ENCODE data around the gene RASGRF1.

Gene RASGRF1

GRCh38 chr15:78979456-78980320 is 110.9 kb downstream of the RASGRF1 start:
- Histone ChIP-seq H3K4me1 (ENCODE audit: low read length) (peaks cover 56% of the 10 kb centered on the region), H3K79me2 (ENCODE audit: low read length) (peaks cover 14% of the 10 kb centered on the region; the same call in 1 of the 2 replicates), H3K9me3 (ENCODE audit: insufficient read depth, low read length) (no peaks in the 10 kb centered on the region), H3K9ac (ENCODE audit: low read length) (peak overlapping the region; percentile 88), H3K4me3 (ENCODE audit: low read length) (peak overlapping the region; percentile 68), H3K27ac (ENCODE audit: low read length) (peak overlapping the region; percentile 95), H3K4me2 (ENCODE audit: low read length) (peak overlapping the region; percentile 92), H4K20me1 (ENCODE audit: insufficient read depth, low read length) (no peaks in the 10 kb centered on the region), H2AFZ (ENCODE audit: low read depth, low read length) (0 out of 2 replicates have a peak overlapping the region, but pooled peaks have one; percentile 8), H3K27me3 (ENCODE audit: low read depth, low read length) (no peaks in the 10 kb centered on the region), H3K36me3 (replicated peaks; ENCODE audit: low read depth, low read length) (peaks cover 30% of the 10 kb centered on the region)
- TF ChIP-seq CTCF (IDR thresholded peaks at IDR 0.05; ENCODE audit: low read depth, low read length) (peak; percentile 89), EZH2phosphoT487 (IDR thresholded peaks at IDR 0.05; ENCODE audit: low read depth) (no peak)

GRCh38 chr15:78978601-78979179 is 111.9 kb downstream of the RASGRF1 start:
- H3K79me2 ChIP-seq (ENCODE audit: low read length): peaks cover 14% of the 10 kb centered on the region; the same call in 1 of the 2 replicates
- H3K27ac ChIP-seq (ENCODE audit: low read length): peak overlapping the region; percentile 95
- H3K4me1 ChIP-seq (ENCODE audit: low read length): peaks cover 56% of the 10 kb centered on the region
- peak overlapping the region; percentile 92 for H3K4me2 ChIP-seq (ENCODE audit: low read length)
- no peaks in the 10 kb centered on the region for H3K27me3 ChIP-seq (ENCODE audit: low read depth, low read length)
- H3K36me3 ChIP-seq (replicated peaks; ENCODE audit: low read depth, low read length): peaks cover 29% of the 10 kb centered on the region
- no peaks in the 10 kb centered on the region for H3K9me3 ChIP-seq (ENCODE audit: insufficient read depth, low read length)
- H4K20me1 ChIP-seq (ENCODE audit: insufficient read depth, low read length): no peaks in the 10 kb centered on the region
- TF ChIP-seq EZH2phosphoT487 (IDR thresholded peaks at IDR 0.05; ENCODE audit: low read depth): no peak
- H3K9ac ChIP-seq (ENCODE audit: low read length): peak overlapping the region; percentile 88
- peak overlapping the region; percentile 68 for H3K4me3 ChIP-seq (ENCODE audit: low read length)
- peak overlapping the region; percentile 8 for H2AFZ ChIP-seq (ENCODE audit: low read depth, low read length)

- peak overlapping the region; percentile 88 for H3K9ac ChIP-seq (ENCODE audit: low read length)
- H3K4me2 ChIP-seq (ENCODE audit: low read length): peak overlapping the region; percentile 92
- peaks cover 14% of the 10 kb centered on the region; the same call in 1 of the 2 replicates for H3K79me2 ChIP-seq (ENCODE audit: low read length)
- H2AFZ ChIP-seq (ENCODE audit: low read depth, low read length): peak overlapping the region; percentile 56; the same call in 1 of the 2 replicates
- peak overlapping the region; percentile 68 for H3K4me3 ChIP-seq (ENCODE audit: low read length)
- H3K27ac ChIP-seq (ENCODE audit: low read length): peak overlapping the region; percentile 95
- no peaks in the 10 kb centered on the region for H3K9me3 ChIP-seq (ENCODE audit: insufficient read depth, low read length)
- no peaks in the 10 kb centered on the region for H3K27me3 ChIP-seq (ENCODE audit: low read depth, low read length)
- peaks cover 21% of the 10 kb centered on the region for H3K36me3 ChIP-seq (replicated peaks; ENCODE audit: low read depth, low read length)
- no peaks in the 10 kb centered on the region for H4K20me1 ChIP-seq (ENCODE audit: insufficient read depth, low read length)
- TF ChIP-seq EZH2phosphoT487 (IDR thresholded peaks at IDR 0.05; ENCODE audit: low read depth) (no peak), CTCF (IDR thresholded peaks at IDR 0.05; ENCODE audit: low read depth, low read length) (no peak)
- H3K4me1 ChIP-seq (ENCODE audit: low read length): peaks cover 53% of the 10 kb centered on the region
Observed at GRCh38 chr15:78977591-78978347, 112.8 kb downstream of the RASGRF1 start.

- TF ChIP-seq CTCF (IDR thresholded peaks at IDR 0.05; ENCODE audit: low read depth, low read length) (no peak), EZH2phosphoT487 (IDR thresholded peaks at IDR 0.05; ENCODE audit: low read depth) (no peak)
- Histone ChIP-seq H3K27ac (ENCODE audit: low read length) (peak overlapping the region; percentile 95), H3K4me1 (ENCODE audit: low read length) (peaks cover 47% of the 10 kb centered on the region), H3K4me2 (ENCODE audit: low read length) (peak overlapping the region; percentile 92), H3K36me3 (replicated peaks; ENCODE audit: low read depth, low read length) (peaks cover 15% of the 10 kb centered on the region), H3K79me2 (ENCODE audit: low read length) (peaks cover 14% of the 10 kb centered on the region; the same call in 1 of the 2 replicates), H3K27me3 (ENCODE audit: low read depth, low read length) (no peaks in the 10 kb centered on the region), H3K4me3 (ENCODE audit: low read length) (peak overlapping the region; percentile 60), H3K9me3 (ENCODE audit: insufficient read depth, low read length) (no peaks in the 10 kb centered on the region), H2AFZ (ENCODE audit: low read depth, low read length) (peak overlapping the region; percentile 56; the same call in 1 of the 2 replicates), H3K9ac (ENCODE audit: low read length) (peak overlapping the region; percentile 88), H4K20me1 (ENCODE audit: insufficient read depth, low read length) (no peaks in the 10 kb centered on the region)
Observed at GRCh38 chr15:78977091-78977571, 113.4 kb downstream of the RASGRF1 start.

Measured in OCI-LY3 (cell line).